Activated naive CD4-positive, alpha-beta T cell treated with anti-CD3 and anti-CD28 coated beads, Interleukin-2, amount 10 ng/mL, durations not matched to agents 7 days and 5 days (primary cell): ENCODE results near the gene TMSB15B.
"Not testable (repeated sequence)": the region's sequence is repeated elsewhere in the genome, so short reads cannot be mapped to it uniquely, and the experiment has no call there.

Experiments used
- CTCF ChIA-PET: fragments of 350-600 bp; sonication (Branson Sonifier 250); formaldehyde crosslinking; loops from one replicate; lab custom pipeline; 2021; ENCODE audit warnings: antibody characterized with exemption; lab: Charles Lee
- DNase-seq: peaks from one replicate; pipeline ENCODE4 v3.0.0-alpha.2; 2020
- H3K27ac Mint-ChIP-seq: one replicate; pipeline ENCODE4 v1.8.0; 2021; ENCODE audit warnings: mild to moderate bottlenecking, moderate library complexity, mixed read lengths
- H3K27me3 Mint-ChIP-seq: one replicate; pipeline ENCODE4 v1.8.0; 2021; ENCODE audit warnings: mild to moderate bottlenecking, mixed read lengths
- H3K36me3 Mint-ChIP-seq: one replicate; pipeline ENCODE4 v1.8.0; 2021; ENCODE audit warnings: mixed read lengths
- H3K4me1 Mint-ChIP-seq: one replicate; pipeline ENCODE4 v1.8.0; 2021; ENCODE audit warnings: mixed read lengths
- H3K4me3 Mint-ChIP-seq: one replicate; pipeline ENCODE4 v1.8.0; 2021; ENCODE audit warnings: mild to moderate bottlenecking, moderate library complexity, mixed read lengths
- H3K9me3 Mint-ChIP-seq: one replicate; pipeline ENCODE4 v1.8.0; 2021; ENCODE audit warnings: mixed read lengths

TMSB15B gene

DNA sequence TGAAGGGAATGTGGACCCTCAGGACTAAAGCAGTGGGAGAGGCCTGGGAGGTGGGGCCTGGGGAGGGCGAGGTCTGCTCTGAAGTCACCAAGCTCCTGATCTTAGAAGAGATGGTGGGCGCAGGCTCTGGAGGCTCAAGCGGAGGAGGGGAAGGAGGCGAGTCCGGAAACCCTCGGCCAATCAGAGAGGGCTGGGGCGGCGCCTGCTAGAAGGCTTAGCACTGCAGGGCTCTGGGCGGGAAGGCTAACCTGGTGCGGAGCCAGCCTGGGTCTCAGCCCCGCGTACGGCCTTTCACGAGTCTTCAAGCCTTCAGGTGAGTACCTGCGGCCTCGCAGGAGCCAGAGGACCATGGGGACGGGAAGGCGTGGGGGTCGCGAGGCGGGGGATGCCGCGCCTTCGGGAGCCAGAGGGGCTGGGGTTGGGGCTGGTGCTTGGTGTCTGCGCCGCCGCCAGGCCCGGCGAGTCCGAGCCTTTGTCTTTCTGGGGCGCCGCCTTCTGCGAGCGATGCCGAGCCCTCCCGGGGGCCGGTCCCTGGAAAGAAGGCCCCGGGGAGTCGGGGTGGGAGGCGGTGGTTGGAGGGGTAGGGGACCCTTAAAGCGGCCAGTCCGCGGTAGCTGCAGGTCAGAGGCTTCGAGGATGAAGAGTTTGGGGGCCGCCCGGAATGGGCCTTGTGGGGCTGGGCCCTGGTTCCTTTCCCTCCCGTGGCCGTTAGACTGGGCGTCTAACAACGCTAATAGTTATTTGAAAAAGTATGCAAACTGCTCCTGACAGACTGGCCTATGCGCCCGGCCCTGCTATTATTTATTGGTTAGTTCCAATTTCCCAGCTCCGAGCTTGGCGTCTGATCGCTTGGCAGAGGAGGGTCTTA lies at the start of gene TMSB15B:
Gene TMSB15B, plus strand, starts transcription at position 217 of the 868 bp plus-strand sequence.
- CTCF ChIA-PET, H3K36me3 Mint-ChIP-seq, H3K4me1 Mint-ChIP-seq: not testable (repeated sequence)

DNA sequence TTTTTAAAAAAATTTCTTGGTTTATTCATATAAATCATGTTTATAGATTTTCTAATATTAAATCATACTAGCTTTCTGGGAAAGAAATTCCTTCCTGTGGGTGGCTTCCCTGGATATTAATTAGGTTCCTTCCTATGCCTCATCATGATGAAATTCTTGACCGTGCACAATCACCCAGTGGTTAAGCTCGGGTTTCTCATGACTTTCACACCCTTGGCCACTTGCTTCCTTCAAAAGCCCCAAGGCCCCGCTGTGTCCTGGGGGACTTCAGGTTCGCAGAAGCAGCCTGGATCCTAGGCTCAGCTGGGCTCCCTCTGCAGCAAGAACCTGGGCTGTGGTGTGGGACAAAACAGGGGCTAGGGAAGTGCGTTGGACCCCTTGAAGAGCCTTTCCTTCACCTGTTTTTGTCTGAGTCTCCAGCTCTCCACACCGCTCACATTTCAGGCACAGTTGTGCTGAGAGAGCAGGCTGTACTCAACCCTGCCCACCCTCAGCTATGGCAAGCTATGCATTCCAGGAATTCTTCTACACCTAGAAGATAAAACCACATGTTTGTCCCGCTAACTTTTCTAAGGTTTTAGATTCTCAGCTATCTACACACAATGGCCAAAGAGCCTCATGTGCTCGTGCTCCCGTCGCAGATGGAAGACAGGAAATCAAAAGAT lies 48.9 kb upstream of the TMSB15B start:
- Mint-ChIP-seq H3K4me1 (peaks cover 7% of the 10 kb centered on the region), H3K27ac (no peak overlapping the region), H3K4me3 (no peak overlapping the region), H3K9me3 (no peaks in the 10 kb centered on the region), H3K27me3 (no peaks in the 10 kb centered on the region), H3K36me3 (peaks cover 4% of the 10 kb centered on the region)
- CTCF ChIA-PET = no interaction called here
- no peak for DNase-seq

More for the DNA sequence above, at the start of gene TMSB15B:
- not testable (repeated sequence) for H3K27me3 Mint-ChIP-seq, H3K9me3 Mint-ChIP-seq, H3K4me3 Mint-ChIP-seq, H3K27ac Mint-ChIP-seq, DNase-seq

DNA sequence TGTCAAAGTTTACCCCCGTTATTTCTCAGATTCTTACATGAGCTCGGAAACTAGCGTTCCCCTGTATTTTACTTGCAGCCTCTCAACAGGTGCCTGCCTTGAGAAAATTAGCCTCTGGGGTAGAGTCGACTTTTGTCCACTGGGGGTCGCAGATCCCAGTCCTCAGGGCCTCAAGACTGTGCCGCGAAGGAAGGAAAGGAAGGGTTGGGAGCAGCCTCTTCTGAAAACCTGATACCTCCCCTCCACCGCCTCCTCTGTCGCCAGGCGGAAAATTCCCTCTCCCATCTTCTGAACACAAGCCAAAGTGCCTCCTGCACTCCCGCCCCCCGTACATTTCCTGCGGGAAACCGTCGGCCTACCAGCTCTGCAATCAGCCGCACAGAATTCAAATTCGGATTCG lies 44.4 kb upstream of the TMSB15B start:
- CTCF ChIA-PET = interaction anchor here (1.4 kb wide), 1 partner anchor 10 kb away, joined by 5 read pairs; no protein-coding TSS in a partner anchor
- Mint-ChIP-seq H3K27me3 (no peaks in the 10 kb centered on the region), H3K36me3 (peaks cover 12% of the 10 kb centered on the region), H3K9me3 (no peaks in the 10 kb centered on the region), H3K4me3 (peak overlapping the region; percentile 90), H3K4me1 (peaks cover 39% of the 10 kb centered on the region), H3K27ac (peak overlapping the region; percentile 97)
- peak; percentile 63 for DNase-seq

DNA sequence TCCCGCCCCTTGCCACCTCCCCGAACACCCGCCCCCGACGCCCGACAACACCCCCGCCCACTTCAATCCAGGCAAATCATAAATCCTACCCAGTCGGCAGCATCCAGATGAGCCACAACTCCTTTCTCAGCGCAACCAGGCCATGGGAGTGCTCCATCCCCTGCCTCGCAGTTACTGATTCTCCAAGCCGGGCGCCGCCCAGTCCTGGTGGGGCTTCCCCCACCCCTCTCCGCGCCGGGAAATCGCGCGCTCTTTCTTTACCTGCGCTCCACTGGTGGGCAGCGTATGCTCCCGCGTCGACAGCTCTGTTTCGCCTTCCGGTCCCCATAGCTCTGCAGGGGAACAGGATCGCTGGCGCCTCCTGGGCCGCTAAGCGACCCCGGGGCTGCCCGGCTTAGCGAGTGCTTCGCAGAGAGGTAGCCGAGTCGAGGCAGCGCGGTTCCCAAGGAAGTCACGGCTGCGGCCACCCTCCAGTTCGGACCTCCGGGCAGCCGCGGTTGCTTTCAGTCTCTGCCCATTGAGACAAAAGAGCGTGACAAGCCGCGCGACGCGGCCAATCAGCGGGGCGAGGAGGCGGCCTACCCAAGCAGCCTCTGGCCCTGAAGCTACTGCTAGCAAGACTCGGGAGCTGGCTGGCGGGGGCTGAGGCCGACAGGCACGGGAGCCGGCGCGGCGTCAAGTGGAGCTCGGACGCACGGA lies 43.7 kb upstream of the TMSB15B start:
- CTCF ChIA-PET = interaction anchor here (1.4 kb wide), 1 partner anchor 10 kb away, joined by 5 read pairs; no protein-coding TSS in a partner anchor
- peak; percentile 74 for DNase-seq
- Mint-ChIP-seq H3K4me1 (peaks cover 39% of the 10 kb centered on the region), H3K27me3 (no peaks in the 10 kb centered on the region), H3K9me3 (no peaks in the 10 kb centered on the region), H3K4me3 (peak overlapping the region; percentile 90), H3K27ac (peak overlapping the region; percentile 97), H3K36me3 (peaks cover 11% of the 10 kb centered on the region)

DNA sequence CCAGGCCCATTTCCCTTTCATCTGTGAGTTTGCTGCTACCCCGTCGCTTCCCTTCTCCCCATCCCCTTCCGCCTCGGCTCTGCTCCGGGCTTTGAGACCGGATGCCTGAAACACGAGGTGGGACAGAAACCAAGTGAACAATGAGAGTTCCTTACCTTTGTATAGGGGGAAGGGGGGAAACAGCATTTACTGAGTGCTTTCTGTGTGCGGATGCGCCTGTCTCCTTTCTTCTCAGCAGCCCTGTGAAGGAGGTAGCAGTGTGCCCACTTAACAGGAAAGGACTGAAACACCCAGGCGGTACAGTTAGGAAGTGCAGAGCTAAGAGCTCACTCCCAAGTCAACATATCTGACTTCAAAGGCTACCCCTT lies 43.2 kb upstream of the TMSB15B start:
- no peaks in the 10 kb centered on the region for H3K9me3 Mint-ChIP-seq
- H3K4me1 Mint-ChIP-seq = peaks cover 39% of the 10 kb centered on the region
- H3K36me3 Mint-ChIP-seq = peaks cover 10% of the 10 kb centered on the region
- H3K4me3 Mint-ChIP-seq = peak overlapping the region; percentile 90
- peak; percentile 53 for DNase-seq
- H3K27ac Mint-ChIP-seq = peak overlapping the region; percentile 97
- no peaks in the 10 kb centered on the region for H3K27me3 Mint-ChIP-seq
- CTCF ChIA-PET = interaction anchor here (1.4 kb wide), 1 partner anchor 11 kb away, joined by 5 read pairs; no protein-coding TSS in a partner anchor

DNA sequence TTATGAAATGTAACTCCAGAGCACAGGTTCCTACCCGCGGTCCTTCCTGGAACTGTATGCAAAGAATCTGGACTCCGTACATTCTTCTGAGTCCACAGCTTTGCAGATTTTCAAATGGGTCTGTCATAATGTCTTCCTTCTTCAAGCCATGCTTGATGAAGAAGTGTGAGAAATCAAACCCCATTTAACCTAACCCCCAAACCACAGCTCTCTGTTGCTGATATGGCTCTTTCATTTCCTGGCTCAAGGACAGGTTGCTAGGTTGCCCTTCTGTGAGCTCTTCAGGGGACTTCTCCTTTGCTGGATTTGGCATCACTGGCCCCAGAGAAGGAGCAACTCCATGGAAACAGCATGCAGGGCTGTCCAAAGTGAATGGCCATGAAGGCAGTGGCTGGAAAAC lies 41.9 kb upstream of the TMSB15B start:
- DNase-seq, CTCF ChIA-PET, H3K27me3 Mint-ChIP-seq, H3K9me3 Mint-ChIP-seq: not testable (repeated sequence)
- Mint-ChIP-seq H3K4me3 (peak overlapping the region; percentile 50), H3K27ac (peak overlapping the region; percentile 55), H3K4me1 (peaks cover 39% of the 10 kb centered on the region), H3K36me3 (peaks cover 16% of the 10 kb centered on the region)

DNA sequence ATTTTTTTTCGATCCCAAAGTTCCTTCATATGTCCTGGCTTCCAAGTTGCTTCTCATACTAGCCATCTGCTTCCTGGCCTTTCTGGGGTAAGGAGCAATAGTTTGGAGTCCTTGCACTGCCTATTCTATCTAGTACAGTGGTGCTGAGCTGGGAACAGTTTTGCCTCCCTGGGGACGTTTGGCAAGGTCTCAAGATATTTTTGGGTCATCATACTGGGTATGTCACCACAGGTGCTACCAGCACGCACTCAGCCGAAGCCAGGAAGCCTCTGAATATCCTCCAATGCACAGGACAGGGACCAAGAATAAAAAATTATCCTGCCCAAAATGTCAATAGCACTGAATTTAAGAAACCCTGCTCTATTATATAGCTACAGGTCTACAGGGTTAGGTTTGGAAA lies 35.4 kb upstream of the TMSB15B start:
- Mint-ChIP-seq H3K36me3 (peaks cover 16% of the 10 kb centered on the region), H3K27ac (no peak overlapping the region), H3K27me3 (no peaks in the 10 kb centered on the region), H3K4me3 (no peak overlapping the region), H3K9me3 (no peaks in the 10 kb centered on the region), H3K4me1 (peaks cover 8% of the 10 kb centered on the region)
- CTCF ChIA-PET = no interaction called here
- no peak for DNase-seq

DNA sequence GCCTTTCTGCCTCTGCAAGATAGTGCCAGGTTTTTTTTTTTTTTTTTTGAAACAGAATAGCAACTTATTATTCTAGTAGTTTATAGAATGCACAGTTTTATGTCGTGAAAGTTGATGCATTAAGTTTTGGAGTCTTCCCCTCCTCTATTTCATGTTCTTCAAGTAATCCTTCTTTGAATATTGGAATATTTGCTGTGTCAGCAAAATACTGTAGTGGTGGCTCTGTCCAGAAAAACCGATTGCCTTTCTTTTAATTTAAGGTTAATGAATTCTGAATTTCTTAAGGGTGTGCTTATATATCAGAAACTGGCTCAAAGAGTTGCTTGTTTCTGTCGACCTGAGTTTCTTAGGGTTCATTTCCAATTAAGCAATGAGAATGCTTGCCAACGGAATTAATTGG lies 34.8 kb upstream of the TMSB15B start:
- no peaks in the 10 kb centered on the region for H3K9me3 Mint-ChIP-seq
- H3K27me3 Mint-ChIP-seq = no peaks in the 10 kb centered on the region
- CTCF ChIA-PET = no interaction called here
- peaks cover 3% of the 10 kb centered on the region for H3K4me1 Mint-ChIP-seq
- no peak overlapping the region for H3K27ac Mint-ChIP-seq
- no peak for DNase-seq
- no peak overlapping the region for H3K4me3 Mint-ChIP-seq
- peaks cover 16% of the 10 kb centered on the region for H3K36me3 Mint-ChIP-seq

DNA sequence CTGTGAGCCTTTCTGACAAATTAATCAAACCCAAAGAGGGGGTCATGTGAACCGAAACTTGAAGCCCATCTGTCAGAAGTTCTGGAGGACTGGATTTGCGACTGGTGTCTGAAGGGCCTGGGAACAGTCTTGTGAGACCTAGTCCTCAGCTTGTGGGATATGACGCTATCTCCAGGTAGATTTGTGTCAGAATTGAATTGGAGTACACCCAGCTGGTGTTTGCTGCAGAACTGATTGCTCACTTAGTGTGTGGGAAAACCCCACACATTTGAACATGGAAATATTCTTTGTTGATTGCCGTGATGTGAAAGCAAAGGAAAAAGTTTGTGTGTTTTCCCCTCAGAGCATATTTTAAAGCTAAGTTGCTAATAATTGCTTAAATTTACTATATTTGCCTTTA lies 30.3 kb upstream of the TMSB15B start:
- Mint-ChIP-seq H3K4me1 (no peaks in the 10 kb centered on the region), H3K4me3 (no peak overlapping the region), H3K27ac (no peak overlapping the region), H3K9me3 (no peaks in the 10 kb centered on the region), H3K27me3 (no peaks in the 10 kb centered on the region), H3K36me3 (peaks cover 11% of the 10 kb centered on the region)
- DNase-seq = no peak
- CTCF ChIA-PET = no interaction called here

DNA sequence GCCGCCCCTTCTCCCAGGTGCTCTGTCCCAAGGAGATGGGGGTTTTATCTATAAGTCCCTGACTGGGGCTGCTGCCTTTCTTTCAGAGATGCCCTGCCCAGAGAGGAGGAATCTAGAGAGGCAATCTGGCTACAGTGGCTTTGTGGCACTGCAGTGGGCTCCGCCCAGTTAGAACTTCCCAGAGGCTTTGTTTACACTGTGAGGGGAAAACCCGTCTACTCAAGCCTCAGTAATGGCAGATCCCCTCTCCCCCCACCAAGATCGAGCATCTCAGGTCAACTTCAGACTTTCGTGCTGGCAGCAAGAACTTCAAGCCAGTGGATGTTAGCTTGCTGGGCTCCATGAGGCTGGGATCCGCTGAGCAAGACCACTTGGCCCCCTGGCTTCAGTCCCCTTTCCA lies 22.2 kb upstream of the TMSB15B start:
- CTCF ChIA-PET = interaction anchor here (1.7 kb wide), 1 partner anchor 29 kb away, joined by 5 read pairs; no protein-coding TSS in a partner anchor
- H3K4me1 Mint-ChIP-seq = peaks cover 22% of the 10 kb centered on the region
- not testable (repeated sequence) for H3K27me3 Mint-ChIP-seq, H3K27ac Mint-ChIP-seq, H3K9me3 Mint-ChIP-seq, H3K4me3 Mint-ChIP-seq, H3K36me3 Mint-ChIP-seq, DNase-seq

DNA sequence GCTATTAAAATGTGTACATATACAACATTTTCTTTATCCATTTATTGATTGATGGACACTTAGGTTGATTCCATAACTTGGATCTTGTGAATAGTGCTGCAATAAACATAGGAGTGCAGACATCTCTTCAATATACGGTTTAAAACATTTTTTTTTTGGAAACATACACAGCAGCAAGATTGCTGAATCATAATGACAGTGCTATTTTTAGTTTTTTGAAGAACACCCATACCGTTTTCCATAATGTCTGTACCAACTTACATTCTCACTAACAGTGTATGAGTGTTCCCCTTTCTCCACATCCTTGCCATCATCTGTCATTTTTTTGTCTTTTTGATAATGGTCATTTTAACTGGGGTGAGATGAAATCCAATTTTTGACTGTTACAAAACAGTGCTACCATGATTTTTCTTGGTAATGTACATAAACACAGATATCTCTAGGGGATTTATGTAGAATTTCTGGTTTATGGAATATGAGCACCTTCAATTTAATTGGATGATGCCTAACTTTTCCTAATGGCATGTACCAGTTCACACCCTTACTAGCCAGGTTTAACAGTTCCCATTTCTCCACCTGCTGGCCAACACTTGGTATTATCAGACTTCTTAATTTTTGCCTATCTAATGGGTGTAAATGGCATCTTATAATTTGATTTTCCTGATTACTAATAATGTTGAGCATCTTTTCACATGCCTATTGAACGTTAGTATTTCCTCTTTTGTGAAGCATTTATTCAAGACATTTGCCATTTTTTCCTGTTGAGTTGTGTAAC lies 21.0 kb upstream of the TMSB15B start:
- peaks cover 22% of the 10 kb centered on the region for H3K4me1 Mint-ChIP-seq
- CTCF ChIA-PET = interaction anchor here (0.6 to 1.7 kb wide), 2 partner anchors 30 to 96 kb away, joined by 4 to 5 read pairs; no protein-coding TSS in a partner anchor
- peak; percentile 31 for DNase-seq
- H3K27me3 Mint-ChIP-seq = no peaks in the 10 kb centered on the region
- H3K36me3 Mint-ChIP-seq = no peaks in the 10 kb centered on the region
- no peaks in the 10 kb centered on the region for H3K9me3 Mint-ChIP-seq
- no peak overlapping the region for H3K27ac Mint-ChIP-seq
- no peak overlapping the region for H3K4me3 Mint-ChIP-seq

DNA sequence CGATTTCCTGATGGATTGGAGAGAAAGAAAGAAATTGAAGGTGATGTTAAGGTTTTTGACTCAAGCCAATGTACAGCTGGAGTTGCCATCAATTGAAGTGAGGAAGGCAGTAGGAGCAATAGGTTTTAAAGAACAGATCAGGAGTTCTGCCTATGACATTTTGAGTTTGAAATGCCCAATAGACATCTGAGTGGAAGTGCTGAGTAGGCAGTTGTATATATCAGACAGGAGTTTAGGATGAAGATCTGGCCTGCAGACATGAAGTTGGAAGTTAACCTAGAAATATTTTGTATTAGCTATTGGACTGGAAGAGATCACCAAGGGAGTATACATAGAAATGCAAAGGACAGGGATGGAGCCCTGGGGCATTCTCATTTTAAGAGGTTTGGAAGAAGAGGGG lies 12.9 kb upstream of the TMSB15B start:
- no peaks in the 10 kb centered on the region for H3K27me3 Mint-ChIP-seq
- no peaks in the 10 kb centered on the region for H3K4me1 Mint-ChIP-seq
- H3K9me3 Mint-ChIP-seq = no peaks in the 10 kb centered on the region
- H3K4me3 Mint-ChIP-seq = no peak overlapping the region
- CTCF ChIA-PET = no interaction called here
- no peak for DNase-seq
- no peaks in the 10 kb centered on the region for H3K36me3 Mint-ChIP-seq
- no peak overlapping the region for H3K27ac Mint-ChIP-seq

DNA sequence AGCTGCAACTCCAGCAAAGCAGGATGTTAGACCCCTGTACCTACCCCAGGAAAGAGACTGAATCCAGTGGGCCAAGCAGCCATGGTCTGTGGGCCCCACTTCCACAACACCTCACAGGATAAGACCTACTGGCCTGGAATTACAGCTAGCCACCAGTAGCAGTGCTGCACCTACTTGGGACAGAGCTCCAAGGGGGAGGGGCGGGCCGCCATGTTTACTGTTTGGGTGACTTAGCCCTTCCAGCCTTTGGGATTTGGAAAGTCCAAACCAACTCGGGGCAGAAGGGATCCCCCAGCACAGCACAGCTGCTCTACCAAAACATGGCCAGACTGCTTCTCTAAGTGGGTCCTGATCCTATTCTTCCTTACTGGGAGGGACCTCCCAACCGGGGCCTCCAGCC lies 9.1 kb upstream of the TMSB15B start:
- Mint-ChIP-seq H3K4me3 (no peak overlapping the region), H3K36me3 (no peaks in the 10 kb centered on the region), H3K27me3 (no peaks in the 10 kb centered on the region), H3K27ac (no peak overlapping the region), H3K9me3 (no peaks in the 10 kb centered on the region), H3K4me1 (no peaks in the 10 kb centered on the region)
- CTCF ChIA-PET = no interaction called here
- no peak for DNase-seq

DNA sequence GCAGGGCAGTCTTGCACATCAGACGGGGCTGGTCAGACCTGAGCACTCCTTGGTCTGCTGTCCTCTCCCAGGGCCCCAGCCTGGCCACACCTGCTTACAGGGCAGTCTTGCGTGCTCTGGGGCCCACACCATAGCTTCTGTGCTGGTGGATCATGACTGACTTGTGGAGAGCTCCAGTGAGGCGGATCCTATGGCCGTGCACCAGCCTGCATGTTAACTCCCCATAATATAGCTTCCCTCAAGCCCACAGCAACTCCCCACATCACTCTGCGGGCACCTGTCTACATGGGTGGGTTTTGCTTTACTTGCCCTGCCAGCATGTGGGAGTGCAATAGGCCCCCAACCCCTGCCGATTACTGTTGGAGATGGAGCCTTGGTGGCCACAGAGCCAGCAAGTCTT lies 8.2 kb upstream of the TMSB15B start:
- H3K4me3 Mint-ChIP-seq = no peak overlapping the region
- no peaks in the 10 kb centered on the region for H3K36me3 Mint-ChIP-seq
- H3K27ac Mint-ChIP-seq = no peak overlapping the region
- no peaks in the 10 kb centered on the region for H3K9me3 Mint-ChIP-seq
- DNase-seq = no peak
- CTCF ChIA-PET = no interaction called here
- H3K27me3 Mint-ChIP-seq = no peaks in the 10 kb centered on the region
- no peaks in the 10 kb centered on the region for H3K4me1 Mint-ChIP-seq
